Suppressor macrophage treated with lipopolysaccharide for 4 hours (primary cell): ENCODE data around the gene HDAC9.

Source experiments
- DNase-seq: peaks from one replicate; pipeline ENCODE4 v3.0.0-alpha.2; 2020

Gene HDAC9

DNA sequence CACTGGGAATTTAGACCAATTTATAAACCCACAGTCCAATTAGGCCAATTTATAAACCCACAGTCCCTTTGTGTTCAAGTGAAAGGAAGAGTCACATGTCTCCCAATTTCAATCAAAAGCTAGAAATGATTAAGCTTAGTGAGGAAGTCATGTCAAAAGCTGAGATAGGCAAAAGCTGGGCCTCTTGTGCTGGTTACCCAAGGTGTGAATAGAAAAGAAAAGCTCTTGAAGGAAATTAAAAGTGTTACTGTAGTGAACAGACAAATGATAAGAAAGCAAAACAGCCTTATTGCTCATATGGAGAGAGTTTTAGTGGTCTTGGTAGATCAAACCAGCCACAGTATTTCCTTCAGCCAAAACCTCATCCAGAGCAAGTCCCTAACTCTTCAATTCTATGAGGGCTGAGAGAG is 245.0 kb downstream of the HDAC9 start:
- DNase-seq: no peak

DNA sequence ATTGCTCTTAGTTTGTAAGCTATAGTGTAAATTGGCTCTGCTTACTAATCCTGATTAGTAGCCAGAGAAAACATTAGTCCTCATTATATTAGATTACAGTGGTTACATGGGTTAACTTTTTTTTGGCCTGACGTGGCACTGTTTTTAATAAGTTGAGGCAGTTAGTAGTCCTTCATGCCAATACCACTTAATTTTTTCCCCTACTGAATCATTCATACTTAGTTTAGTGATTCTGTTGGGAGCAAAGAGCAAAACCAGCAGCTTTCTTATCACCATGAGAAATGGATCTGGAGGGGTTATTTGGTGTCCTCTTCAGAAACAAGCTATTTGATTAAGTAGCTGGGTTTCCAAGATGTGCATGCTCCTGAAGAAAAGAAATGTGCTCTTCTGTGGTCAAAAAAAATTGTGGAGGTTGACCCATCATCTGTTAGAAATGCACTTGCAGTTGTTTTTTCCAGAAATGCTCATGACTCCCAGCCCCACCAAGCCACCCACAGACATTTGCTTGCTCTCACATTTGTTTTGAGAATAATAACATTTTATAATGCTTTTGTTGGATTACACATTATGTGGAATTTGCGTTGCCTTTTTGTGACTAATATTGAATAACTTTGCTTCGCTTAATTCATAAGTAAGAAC is 258.5 kb downstream of the HDAC9 start:
- DNase-seq: no peak

DNA sequence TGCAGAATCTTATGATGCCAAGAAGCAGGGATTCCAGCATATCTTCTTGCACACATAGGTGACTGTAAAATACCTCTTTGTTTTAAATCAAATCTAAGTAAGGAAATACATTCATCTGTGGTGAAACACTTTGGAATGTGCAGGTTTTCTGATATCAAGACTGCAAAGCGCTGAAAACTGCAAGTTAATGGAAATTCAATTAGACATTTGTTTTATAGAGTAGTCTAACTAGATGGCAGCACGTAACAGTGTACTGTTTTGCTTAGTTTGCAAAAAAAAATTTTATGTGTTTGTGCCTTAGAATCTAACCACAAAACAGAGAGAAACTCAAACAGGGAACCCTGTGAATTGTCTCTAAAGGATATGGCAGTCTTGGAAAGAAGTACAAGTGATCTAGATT is 259.2 kb downstream of the HDAC9 start:
- DNase-seq: no peak

DNA sequence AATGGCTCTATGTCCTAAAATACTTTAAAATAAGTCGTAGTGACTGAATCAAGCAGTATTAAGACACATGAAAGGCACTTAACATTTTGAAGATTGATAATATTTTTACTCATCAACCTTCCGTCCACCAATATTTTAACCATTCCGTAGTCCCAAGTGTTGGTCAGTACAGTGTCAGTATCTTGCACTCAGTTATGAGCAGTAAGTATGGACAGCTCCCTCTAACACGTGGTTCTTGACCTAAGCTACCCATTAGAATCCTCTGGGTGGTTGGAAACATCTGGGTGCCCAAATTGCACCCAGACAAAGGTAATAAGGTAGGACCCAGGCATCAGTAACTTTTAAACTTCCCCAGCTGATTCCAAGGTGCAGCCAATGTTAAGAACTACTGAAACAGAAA is 260.2 kb downstream of the HDAC9 start:
- no peak for DNase-seq

DNA sequence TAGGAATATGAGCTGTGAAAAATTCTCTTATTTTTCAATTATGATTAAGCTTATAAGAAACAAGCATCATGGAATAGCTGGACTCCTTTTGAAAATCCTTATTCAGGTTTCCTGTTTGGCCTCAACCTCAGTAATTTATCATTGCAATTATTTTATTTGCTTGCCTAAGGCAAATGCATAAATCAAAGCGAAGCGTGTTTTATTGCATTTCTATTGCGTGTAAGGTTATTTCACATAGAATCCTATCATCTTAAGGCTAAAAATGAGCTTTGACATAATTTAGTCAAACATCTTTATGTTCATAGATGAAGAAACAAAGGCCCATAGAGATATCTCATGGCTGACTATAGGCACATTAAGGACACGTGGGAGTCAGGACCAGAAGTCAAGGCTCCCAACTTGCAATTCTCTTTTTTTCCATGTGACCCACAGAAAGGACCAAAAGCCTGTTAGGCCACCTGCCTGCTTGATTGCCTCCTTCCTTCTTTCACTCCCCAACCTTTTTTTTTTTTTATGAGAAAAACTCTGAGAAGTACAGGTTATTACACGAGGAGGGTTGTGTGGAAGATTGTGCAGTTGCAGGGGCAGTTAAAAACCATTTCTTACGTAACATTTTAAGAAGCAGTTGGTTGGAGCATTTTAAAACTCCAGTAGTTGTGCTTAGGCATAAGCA is 261.0 kb downstream of the HDAC9 start:
- no peak for DNase-seq

DNA sequence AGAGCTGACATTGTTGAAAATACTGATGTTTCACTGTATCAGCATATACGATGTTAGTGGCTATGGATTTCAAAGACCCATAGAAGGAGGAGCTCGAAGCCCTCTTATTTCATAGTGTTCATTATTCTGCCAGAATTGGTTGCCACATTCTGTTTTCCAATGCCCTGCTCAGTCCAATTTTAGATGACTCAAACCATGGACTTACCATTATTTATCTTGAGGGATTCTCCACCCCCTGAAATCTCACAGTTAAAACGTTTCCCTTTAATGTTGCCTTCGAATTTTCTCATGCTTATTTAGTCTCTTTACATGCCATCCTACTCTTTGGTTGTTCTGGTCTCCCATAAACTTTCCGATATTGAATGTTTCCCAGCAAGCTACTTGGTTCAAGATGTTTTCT is 264.5 kb downstream of the HDAC9 start:
- no peak for DNase-seq

DNA sequence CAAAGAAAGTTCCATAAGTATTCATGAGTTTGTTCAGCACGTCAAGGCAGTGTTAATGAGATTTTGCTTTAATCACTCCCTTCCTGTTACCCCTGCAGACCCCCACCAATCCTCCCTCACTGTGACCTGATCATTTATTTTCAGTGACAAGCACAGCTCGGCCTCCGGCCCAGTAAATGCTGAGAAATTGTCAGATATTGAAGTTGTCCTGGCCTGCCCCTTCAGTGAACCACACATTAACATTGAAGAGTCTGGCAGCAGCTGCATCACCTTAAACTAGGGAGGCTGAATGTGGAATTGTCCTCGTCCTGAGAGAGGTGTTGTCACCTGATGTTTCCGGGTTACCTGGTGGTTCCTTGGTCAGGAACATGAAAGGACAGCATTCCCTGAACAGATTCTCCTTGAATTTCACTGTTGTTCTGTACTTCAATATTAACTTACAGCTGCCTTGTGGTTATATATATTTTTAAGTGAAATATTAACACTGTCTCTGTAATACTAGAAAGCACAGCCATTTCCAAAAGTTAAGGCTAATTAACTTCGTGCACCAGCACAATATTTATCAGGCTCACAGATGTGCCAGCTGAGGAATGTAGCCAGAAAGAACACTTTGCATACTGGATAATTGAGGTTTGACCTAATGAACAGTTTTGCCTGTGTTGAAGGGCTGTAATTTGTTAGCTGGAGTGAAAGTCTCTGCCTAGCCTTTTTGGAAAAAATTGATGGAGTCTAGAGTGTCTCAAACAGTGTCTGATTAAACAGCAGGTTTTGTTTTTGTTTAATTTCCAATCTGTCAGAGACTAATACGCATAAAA is 265.3 kb downstream of the HDAC9 start:
- no peak for DNase-seq

DNA sequence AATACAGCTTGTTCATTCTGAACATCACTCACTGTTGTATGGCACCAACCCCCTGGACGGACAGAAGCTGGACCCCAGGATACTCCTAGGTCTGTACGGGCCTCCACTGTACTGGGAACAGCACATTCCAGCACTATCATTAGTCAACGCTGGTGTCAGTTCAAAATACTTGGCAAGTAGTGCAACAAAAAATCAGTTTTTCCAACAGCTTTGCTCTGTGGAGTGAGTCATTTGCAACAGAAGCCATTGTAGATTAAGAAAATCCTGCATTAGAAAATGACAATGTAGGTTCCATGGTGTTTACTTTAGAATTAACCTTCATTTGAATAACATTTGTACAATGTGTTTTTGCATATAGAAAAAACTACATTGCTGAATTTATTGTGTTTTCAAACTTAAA is 266.6 kb downstream of the HDAC9 start:
- no peak for DNase-seq

DNA sequence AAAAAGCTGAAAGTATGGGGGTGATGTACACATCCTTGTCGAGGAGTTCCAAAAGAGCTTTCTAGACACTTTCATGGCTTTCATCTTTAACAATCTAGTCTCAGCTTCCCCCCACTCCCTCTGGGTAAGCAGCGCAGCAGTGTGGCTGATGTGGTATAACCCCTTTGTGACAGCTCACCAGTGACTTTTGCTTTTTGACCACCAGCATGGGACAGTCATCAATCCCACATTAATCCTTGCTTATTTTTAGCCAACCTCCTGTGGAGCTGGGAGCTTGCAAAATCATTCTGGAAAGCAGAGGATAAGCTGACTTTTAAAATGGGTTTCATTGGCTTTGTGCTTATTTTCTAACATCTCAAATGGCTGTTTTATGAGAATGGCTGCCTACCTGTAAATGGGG is 272.7 kb downstream of the HDAC9 start:
- DNase-seq: no peak

DNA sequence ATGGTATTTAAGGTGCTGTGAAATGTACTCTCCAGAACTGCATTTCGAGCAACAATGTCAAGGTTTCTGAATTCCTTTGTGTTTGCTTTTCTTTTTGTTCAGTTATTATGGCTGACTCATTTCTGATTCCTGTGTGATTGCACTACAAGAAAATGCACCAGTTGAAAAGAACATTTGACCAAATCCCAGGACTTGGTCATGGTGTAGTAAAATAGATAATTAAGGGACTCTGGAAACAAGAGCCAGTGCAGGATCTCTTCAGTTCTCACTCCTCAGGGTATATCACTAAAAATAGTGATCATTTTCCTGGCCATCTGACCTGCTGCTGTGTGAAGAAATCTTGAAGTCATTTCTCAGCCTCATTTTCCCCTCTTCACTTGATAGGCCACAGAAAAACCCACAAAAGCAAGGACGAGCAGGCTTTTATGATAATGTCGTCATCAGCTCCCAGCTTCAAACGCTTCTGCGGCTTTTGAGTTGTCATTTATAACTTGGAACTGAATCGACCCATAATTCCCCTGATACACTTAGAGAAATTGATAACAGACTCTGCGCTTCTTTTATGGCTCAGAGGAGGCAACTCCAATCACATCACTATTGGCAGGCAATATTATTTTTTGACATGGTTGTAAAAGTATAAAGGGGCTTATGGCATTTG is 274.7 kb downstream of the HDAC9 start:
- DNase-seq: no peak

DNA sequence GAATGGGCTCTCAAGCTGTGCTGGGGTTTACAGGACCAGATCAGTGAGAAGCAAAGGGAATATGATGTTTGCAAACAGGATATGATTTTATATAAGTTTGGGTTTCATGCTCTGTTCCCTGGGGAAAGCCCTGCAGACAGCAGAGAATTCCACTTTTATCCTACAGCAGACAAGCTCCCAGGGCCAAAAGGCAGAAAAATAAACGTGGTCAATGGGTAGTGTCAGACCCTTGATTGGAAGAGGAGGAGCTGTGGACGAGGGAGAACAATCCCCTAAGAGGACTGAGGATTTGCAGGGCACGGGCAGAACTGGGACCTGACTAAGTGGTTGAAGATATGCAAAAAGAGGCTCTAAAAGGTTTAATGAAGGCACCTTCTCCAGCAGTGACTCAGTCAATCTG is 275.3 kb downstream of the HDAC9 start:
- DNase-seq: no peak

DNA sequence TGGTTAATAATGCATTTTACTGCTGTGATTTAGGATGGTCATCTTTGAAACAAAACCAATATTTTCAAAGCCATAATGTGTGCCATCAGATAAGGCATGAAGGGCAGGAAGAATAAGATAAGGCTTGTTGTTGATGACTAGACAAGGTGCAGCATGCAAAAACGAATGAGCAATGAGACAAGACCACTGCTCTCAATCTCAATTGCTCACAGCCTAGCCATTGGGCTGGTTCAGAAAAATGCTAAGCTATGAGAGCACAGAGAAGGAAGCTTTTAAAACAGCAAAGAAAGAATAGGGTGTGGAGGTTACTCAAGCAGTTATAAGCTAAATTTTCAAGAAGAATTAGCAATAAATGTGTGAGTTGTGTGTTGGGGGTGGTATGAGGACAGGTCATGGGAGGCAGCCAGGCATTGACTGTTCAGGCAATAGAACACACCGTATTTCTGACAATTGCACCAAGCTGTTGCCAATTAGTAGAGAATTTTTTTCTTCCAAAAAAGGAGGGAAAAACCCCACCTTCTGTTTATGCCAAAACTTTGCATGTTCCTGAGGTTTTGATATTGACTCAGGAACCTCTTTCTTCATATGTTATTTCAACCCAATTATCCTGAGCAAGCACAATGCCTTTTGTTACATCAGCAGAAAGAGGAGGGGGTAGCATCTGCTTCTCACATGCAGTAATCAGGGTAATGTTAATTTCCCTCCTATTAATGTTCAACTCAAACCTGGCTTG is 276.5 kb downstream of the HDAC9 start:
- DNase-seq: no peak

DNA sequence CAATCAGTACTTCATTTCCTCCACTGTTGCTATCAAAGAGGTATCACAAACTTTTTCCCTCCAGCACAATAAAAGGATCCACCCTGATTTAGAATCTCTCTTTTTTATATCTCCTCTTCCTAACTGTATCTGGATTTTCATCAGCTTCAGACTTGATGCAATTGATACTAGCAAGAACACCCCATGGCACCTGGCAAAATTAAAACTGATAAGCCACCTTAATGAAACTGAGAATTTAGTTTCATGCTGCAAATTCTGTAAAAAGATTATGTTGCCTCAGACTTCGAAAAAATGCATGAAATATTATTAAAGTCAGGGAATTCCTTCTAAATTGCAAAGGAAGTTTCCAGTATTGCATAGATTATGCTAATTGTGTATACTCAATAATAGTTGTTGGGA is 277.0 kb downstream of the HDAC9 start:
- DNase-seq: no peak

DNA sequence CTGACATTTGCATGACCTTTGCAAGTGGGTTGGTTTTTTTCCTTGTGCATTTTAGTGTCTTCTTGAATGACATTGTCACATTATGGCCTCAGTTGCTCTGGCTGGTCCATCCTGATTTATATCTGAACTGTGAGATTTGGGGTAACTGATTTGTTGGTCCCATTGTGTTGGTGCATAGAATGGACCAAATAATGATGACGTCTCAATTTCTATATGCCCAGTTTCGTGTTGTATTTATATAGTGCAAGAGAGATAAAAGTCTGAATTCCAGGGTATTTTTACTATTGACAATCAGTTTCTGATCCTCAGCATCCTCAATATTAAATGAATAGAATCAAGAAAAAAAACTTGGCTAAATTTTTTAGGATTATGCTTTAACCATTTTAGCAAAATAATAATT is 281.8 kb downstream of the HDAC9 start:
- DNase-seq: no peak

DNA sequence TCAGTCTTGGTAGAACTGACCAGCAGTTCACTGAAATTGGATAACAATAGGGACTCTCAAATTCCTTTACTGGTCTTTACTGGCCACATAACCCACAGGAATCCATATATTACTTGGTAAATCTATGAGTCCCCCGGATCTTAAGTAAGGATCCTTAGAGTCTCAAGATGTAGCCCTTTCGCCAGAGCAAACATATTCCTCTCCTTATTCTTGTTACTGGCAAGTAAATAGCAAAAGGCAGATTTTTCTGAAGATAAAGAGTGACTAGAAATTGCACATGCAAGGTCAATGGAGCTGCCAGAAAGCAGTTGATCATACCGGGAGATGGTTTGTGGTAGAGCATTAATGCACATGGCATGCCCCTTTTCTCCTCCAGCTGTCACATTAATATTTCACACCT is 283.0 kb downstream of the HDAC9 start:
- no peak for DNase-seq

DNA sequence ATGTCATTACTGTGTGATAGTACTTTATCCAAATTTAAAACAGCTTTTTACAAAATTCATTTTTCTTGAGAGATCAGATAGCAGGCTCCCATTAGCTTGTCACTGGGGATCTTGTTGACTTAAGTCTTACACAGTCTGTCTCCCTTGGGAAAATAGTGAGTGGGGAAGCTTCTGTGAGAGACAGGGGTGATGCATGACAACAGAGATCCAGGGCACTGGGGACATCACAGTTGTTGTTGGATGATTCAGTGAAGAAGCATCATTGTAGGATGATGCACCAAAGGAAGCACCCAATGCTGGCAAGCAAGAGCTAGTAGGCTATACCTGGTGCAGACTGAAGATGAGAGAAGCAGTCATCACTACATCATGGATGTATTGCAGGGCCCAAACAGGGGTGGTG is 284.7 kb downstream of the HDAC9 start:
- no peak for DNase-seq

DNA sequence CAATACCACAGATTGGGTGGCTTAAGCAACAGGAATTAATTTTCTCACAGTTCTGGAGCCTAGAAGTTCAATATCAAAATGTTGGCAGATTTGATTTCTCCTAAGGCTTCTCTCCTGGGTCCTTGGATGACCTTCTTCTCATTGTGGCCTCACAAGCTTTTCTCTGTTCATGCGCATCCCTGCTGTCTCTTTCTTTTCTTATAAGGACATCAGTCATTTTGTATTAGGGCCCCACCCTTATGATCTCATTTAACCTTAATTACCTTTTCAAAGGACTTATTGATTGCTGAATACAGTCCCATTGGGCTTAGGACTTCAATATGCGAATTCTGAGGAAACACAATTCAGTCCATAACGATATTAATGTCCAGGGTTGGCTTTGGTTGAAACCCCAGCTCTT is 285.4 kb downstream of the HDAC9 start:
- DNase-seq: no peak

DNA sequence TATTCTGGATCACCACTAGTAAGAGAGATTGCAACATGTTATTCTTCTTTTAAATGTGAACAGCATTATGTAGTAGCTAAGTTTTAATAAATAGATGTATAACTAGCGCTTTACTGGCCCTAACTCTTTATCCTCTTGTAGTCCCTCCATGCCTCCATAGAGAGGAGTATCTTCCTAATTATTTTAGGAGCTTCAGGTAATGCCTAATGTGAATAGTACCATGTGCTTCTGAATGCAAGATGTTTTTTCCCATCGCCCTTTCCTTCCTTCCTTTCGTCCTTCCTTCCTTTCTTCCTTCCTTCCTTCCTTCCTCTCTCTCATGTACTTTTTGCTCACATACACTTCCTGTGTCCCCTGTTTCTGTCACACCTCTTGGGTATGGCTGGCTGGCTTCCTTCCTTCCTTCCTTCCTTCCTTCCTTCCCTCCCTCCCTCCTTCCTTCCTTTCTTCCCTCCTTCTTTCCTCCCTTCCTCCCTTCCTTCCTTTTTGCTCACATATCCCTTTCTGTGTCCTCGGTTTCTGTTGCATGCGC is 290.7 kb downstream of the HDAC9 start:
- no peak for DNase-seq

DNA sequence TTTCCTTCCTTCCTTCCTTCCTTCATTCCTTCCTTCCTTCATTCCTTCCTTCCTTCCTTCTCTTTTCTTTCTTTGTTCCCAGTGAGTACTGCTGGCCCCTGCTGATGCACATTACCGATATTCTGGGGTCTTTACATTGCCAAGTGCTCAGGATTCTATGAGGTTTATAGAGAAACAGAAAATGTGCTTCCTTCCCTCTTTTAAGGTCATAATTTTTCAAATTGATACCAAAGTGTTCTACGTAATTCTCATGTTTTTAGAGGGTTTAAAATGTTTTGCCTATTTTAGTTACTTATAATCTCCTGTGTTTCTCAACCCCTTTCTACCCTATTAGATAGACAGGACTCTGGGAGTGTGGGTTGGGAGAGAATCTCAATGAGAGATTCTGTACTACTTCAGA is 291.2 kb downstream of the HDAC9 start:
- no peak for DNase-seq

DNA sequence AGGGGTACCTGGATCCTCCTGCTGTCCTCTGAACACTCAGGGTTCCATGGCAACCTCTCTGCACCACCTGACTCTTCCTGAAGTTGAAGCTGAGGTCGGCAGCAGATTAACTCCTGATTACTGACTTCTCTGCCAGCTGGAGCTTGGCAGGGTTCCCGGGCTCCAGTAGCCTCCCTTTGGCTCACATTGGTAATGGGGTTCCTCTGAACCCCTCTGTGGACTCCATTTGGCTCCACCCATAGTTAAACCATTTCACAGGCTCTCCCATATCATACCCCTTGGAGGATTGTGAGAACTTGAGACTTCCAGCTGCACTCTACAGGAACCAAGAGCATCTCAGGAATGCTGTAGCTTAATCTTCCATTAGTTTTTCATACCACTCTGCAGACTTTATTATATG is 292.5 kb downstream of the HDAC9 start:
- no peak for DNase-seq

DNA sequence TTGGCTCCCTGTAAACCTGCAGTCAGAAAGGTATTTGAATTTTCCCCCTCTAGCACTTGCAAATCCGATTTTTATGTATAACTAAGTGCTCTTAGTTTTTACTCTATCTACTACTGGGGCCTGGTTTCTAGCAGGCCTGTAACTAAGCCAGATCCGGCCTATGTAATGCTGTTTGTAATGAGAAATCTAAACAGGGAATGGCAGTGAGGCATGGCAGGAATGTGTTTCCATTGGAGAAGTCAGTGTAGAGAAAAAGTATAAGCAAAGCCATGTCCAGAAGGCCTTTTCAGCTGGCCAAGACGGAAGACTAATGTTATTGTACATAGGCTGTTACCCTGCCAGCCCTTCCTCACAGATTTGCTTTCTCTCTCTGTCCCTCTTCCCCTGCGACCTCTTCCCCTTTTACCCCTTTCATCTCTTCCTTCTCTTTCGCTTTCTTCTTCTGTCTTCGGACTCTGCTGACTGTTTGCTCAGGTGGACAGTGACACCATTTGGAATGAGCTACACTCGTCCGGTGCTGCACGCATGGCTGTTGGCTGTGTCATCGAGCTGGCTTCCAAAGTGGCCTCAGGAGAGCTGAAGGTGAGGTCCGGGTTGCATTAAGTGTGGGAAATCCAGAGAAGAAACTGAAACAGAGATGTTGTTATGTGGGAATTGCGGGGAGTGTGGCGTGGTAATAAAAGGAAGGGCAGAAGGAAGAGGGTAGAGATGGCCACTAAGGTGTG is 297.5 kb downstream of the HDAC9 start:
- DNase-seq: no peak

DNA sequence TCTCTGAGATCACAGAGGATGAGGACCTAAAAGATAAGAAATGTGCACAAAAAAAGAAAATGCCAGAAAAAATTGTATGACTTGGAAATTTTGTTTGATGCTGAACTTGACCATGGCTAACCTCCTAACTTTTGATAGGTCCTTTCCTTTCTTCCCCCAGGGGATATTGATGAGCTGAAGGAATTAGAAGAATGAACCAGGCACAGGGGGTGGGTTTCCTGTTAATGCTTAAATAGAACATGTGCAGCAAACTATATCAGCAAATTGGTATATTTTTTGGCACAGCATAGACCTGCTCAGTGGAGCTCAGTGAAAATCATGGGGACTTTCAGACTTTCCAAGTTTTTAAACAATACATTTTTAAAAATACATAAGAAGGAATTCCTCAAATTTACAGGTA is 300.7 kb downstream of the HDAC9 start:
- DNase-seq: no peak
